GM12892 (cell line): Measurements from ENCODE around the gene TTYH2.
"Not testable (repeated sequence)": the region's sequence is repeated elsewhere in the genome, so short reads cannot be mapped to it uniquely, and the experiment has no call there.

Source experiments
- DNase-seq: peaks from one replicate; pipeline ENCODE4 v3.0.0; 2011; ENCODE audit not compliant: insufficient read length
- FAIRE-seq: peaks from 2 replicates; lab custom pipeline; 2011; peaks lifted over from hg19 to GRCh38; lab: Jason Lieb, UNC
- POLR2A ChIP-seq: IDR thresholded peaks from 2 replicates; pipeline ENCODE4 v1.6.1; 2011; ENCODE audit warnings: low read depth, low read length, control low read depth
- POLR2AphosphoS5 ChIP-seq: IDR thresholded peaks from 2 replicates; pipeline ENCODE4 v1.6.1; 2011; ENCODE audit warnings: low read depth, low read length, control low read depth
- TAF1 ChIP-seq: IDR thresholded peaks from 2 replicates; pipeline ENCODE4 v1.6.1; 2011; ENCODE audit warnings: low read depth, mild to moderate bottlenecking, control low read depth, low read length, borderline replicate concordance

Gene TTYH2

GRCh38 chr17:74262601-74263000, 49.2 kb downstream of the TTYH2 start:
- no peak for TF ChIP-seq POLR2A
- no peak for TF ChIP-seq TAF1
- TF ChIP-seq POLR2AphosphoS5, result no peak
- DNase-seq (no peak), FAIRE-seq (peak; percentile 54)

- DNase-seq, FAIRE-seq: not testable (repeated sequence)
Observed at GRCh38 chr17:74267054-74267453, 53.7 kb downstream of the TTYH2 start.

GRCh38 chr17:74267579-74267978, 54.2 kb downstream of the TTYH2 start:
- DNase-seq (no peak), FAIRE-seq (no peak)
- no peak for TF ChIP-seq POLR2AphosphoS5

GRCh38 chr17:74267987-74268499, 54.7 kb downstream of the TTYH2 start:
- no peak for TF ChIP-seq POLR2A
- no peak for TF ChIP-seq POLR2AphosphoS5
- TF ChIP-seq TAF1, result no peak
- no peak for FAIRE-seq

GRCh38 chr17:74268558-74268957, 55.2 kb downstream of the TTYH2 start:
- TF ChIP-seq TAF1, result no peak
- FAIRE-seq (no peak), DNase-seq (no peak)

More at GRCh38 chr17:74267987-74268499, 54.7 kb downstream of the TTYH2 start:
- DNase-seq, result no peak

GRCh38 chr17:74270333-74270732, 57.0 kb downstream of the TTYH2 start:
- no peak for TF ChIP-seq POLR2AphosphoS5
- no peak for TF ChIP-seq TAF1
- TF ChIP-seq POLR2A, result no peak
- no peak for DNase-seq
- no peak for FAIRE-seq

- no peak for DNase-seq
- TF ChIP-seq TAF1 (no peak), POLR2AphosphoS5 (no peak), POLR2A (no peak)
Observed at GRCh38 chr17:74271281-74271680, 57.9 kb downstream of the TTYH2 start.

GRCh38 chr17:74271901-74272561, 58.7 kb downstream of the TTYH2 start:
- TF ChIP-seq POLR2AphosphoS5 (no peak), POLR2A (no peak), TAF1 (no peak)
- DNase-seq (no peak), FAIRE-seq (no peak)

More at GRCh38 chr17:74271281-74271680, 57.9 kb downstream of the TTYH2 start:
- no peak for FAIRE-seq

GRCh38 chr17:74272731-74273201, 59.4 kb downstream of the TTYH2 start:
- TF ChIP-seq TAF1 (no peak), POLR2A (no peak), POLR2AphosphoS5 (no peak)
- no peak for FAIRE-seq
- DNase-seq, result no peak

- FAIRE-seq (no peak), DNase-seq (no peak)
- TF ChIP-seq TAF1, result no peak
- no peak for TF ChIP-seq POLR2AphosphoS5
- no peak for TF ChIP-seq POLR2A
Observed at GRCh38 chr17:74274060-74274708, 60.8 kb downstream of the TTYH2 start, which contains the start of gene DNAI2. Gene DNAI2 (plus strand): TSS chr17:74274234. CDS start chr17:74281818, 7,584 bp downstream.

GRCh38 chr17:74274709-74275340, 61.5 kb downstream of the TTYH2 start:
- DNase-seq, result no peak
- TF ChIP-seq POLR2A (no peak), TAF1 (no peak), POLR2AphosphoS5 (no peak)
- peak; percentile 83 for FAIRE-seq

GRCh38 chr17:74276051-74276476, 62.7 kb downstream of the TTYH2 start:
- no peak for DNase-seq
- TF ChIP-seq POLR2A, result no peak
- no peak for TF ChIP-seq POLR2AphosphoS5
- no peak for TF ChIP-seq TAF1
- FAIRE-seq, result no peak
